MM.1S (cell line): Measurements from ENCODE around the gene ATP2B1.

Experiments
- DNase-seq: peaks from one replicate; pipeline ENCODE4 v3.0.0-alpha.2; 2015
- H2AFZ ChIP-seq: fragments of 300-600 bp; sonication (generic); 2 replicates; pipeline ENCODE4 v1.6.0; 2016; ENCODE audit warnings: antibody characterized with exemption, low read length
- H3F3A ChIP-seq: fragments of 300-600 bp; sonication (generic); 2 replicates; pipeline ENCODE4 v1.6.1; 2016; ENCODE audit warnings: mild to moderate bottlenecking, antibody characterized with exemption, low read length, moderate library complexity, mixed read lengths; ENCODE audit not compliant: insufficient read depth
- H3K27ac ChIP-seq: fragments of 300-600 bp; sonication (generic); 2 replicates; pipeline ENCODE4 v1.5.1; 2016; ENCODE audit warnings: mild to moderate bottlenecking, low read length
- H3K27me3 ChIP-seq: fragments of 300-600 bp; sonication (generic); replicated peaks from 2 replicates; pipeline ENCODE4 v1.6.0; 2016; ENCODE audit warnings: low read length; ENCODE audit not compliant: insufficient read depth
- H3K36me3 ChIP-seq: fragments of 300-600 bp; sonication (generic); replicated peaks from 2 replicates; pipeline ENCODE4 v1.6.1; 2016; ENCODE audit warnings: mild to moderate bottlenecking, low read length, mixed read lengths; ENCODE audit not compliant: insufficient read depth
- H3K4me1 ChIP-seq: fragments of 300-600 bp; sonication (generic); 2 replicates; pipeline ENCODE4 v1.6.1; 2016; ENCODE audit warnings: low read length, mixed read lengths
- H3K4me2 ChIP-seq: fragments of 300-600 bp; sonication (generic); 2 replicates; pipeline ENCODE4 v1.6.0; 2016; ENCODE audit warnings: low read depth, low read length
- H3K4me3 ChIP-seq: fragments of 300-600 bp; sonication (generic); 2 replicates; pipeline ENCODE4 v1.5.1; 2016; ENCODE audit warnings: low read length, mixed read lengths
- H3K79me2 ChIP-seq: fragments of 300-600 bp; sonication (generic); 2 replicates; pipeline ENCODE4 v1.6.1; 2016; ENCODE audit warnings: mixed run types, low read length, mixed read lengths
- H3K9ac ChIP-seq: fragments of 300-600 bp; sonication (generic); 2 replicates; pipeline ENCODE4 v1.6.1; 2016; ENCODE audit warnings: low read length, mixed read lengths
- H3K9me2 ChIP-seq: fragments of 300-600 bp; sonication (generic); replicated peaks from 2 replicates; pipeline ENCODE4 v1.6.1; 2016; ENCODE audit warnings: mild to moderate bottlenecking, low read length, mixed read lengths; ENCODE audit not compliant: insufficient read depth
- H3K9me3 ChIP-seq: fragments of 300-600 bp; sonication (generic); replicated peaks from 2 replicates; pipeline ENCODE4 v1.6.1; 2016; ENCODE audit warnings: mild to moderate bottlenecking, low read length, mixed read lengths; ENCODE audit not compliant: insufficient read depth
- H4K20me1 ChIP-seq: fragments of 300-600 bp; sonication (generic); 2 replicates; pipeline ENCODE4 v1.6.1; 2016; ENCODE audit warnings: mild to moderate bottlenecking, low read length, moderate library complexity, mixed read lengths; ENCODE audit not compliant: insufficient read depth
- EZH2 ChIP-seq: fragments of 300-600 bp; sonication (generic); optimal IDR thresholded peaks from 2 replicates; pipeline ENCODE3; 2017; ENCODE audit warnings: low read depth, mild to moderate bottlenecking, antibody characterized with exemption, low read length, mixed read lengths
- EZH2phosphoT487 ChIP-seq: fragments of 300-600 bp; sonication (generic); IDR thresholded peaks from 2 replicates; pipeline ENCODE4 v1.6.1; 2018; ENCODE audit warnings: antibody characterized with exemption, low read length
- TF ChIP-seq, protein P1 (sequence below): fragments of 300-600 bp; sonication (generic); IDR thresholded peaks from 2 replicates; pipeline ENCODE4 v1.5.1; 2016; ENCODE audit warnings: antibody characterized with exemption, low read length, mixed read lengths

ATP2B1 gene

DNA sequence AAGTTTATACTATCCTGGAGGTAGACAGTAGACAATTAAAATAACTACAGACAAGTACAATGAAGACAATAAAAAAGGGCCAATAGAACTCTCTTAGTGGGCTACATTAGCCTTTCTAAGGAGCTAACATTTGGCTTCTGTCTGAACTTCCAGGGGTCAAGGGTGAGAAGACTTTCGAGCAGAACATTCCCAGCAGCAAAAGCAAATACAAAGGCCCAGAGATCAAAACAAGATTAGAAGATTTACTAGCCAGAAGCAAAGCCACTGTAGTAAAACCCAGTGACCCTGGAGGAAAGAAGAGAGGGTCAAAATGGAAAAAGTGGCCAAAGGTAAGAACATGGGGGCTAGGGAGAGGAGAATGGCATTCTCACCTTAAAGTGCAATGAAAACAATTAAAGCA lies 63.2 kb downstream of the ATP2B1 start:
- Histone ChIP-seq H3K27ac (no peak overlapping the region), H3K9me2 (no peaks in the 10 kb centered on the region), H3K9ac (no peak overlapping the region), H3K4me1 (no peaks in the 10 kb centered on the region), H3K9me3 (no peaks in the 10 kb centered on the region), H2AFZ (no peak overlapping the region), H3F3A (no peaks in the 10 kb centered on the region), H3K27me3 (no peaks in the 10 kb centered on the region), H3K4me2 (no peak overlapping the region), H3K4me3 (no peak overlapping the region), H4K20me1 (no peaks in the 10 kb centered on the region), H3K36me3 (no peaks in the 10 kb centered on the region), H3K79me2 (0 out of 2 replicates have a peak, but pooled peaks cover 3% of the 10 kb centered on the region)
- no peak for DNase-seq
- TF ChIP-seq EZH2 (no peak), EZH2phosphoT487 (no peak)
- TF ChIP-seq, protein P1, sequence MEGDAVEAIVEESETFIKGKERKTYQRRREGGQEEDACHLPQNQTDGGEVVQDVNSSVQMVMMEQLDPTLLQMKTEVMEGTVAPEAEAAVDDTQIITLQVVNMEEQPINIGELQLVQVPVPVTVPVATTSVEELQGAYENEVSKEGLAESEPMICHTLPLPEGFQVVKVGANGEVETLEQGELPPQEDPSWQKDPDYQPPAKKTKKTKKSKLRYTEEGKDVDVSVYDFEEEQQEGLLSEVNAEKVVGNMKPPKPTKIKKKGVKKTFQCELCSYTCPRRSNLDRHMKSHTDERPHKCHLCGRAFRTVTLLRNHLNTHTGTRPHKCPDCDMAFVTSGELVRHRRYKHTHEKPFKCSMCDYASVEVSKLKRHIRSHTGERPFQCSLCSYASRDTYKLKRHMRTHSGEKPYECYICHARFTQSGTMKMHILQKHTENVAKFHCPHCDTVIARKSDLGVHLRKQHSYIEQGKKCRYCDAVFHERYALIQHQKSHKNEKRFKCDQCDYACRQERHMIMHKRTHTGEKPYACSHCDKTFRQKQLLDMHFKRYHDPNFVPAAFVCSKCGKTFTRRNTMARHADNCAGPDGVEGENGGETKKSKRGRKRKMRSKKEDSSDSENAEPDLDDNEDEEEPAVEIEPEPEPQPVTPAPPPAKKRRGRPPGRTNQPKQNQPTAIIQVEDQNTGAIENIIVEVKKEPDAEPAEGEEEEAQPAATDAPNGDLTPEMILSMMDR = no peak

DNA sequence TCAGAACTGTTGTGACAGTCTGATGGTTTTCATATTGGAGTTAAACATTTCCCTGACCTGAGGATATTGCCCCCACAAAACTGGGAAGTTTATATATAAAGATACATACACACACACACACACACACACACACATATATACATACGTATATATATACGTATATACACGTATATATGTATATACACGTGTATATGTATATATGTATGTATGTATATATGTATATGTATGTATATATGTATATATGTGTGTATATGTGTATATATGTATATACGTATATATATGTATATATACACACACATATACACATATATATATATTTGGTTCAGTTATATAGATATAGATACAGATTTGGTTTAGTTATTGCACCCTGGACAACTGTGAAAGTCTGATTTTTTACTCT lies 65.7 kb downstream of the ATP2B1 start:
- no peaks in the 10 kb centered on the region for H3K9me3 ChIP-seq
- no peak overlapping the region for H2AFZ ChIP-seq
- no peaks in the 10 kb centered on the region for H3K4me1 ChIP-seq
- H3K27me3 ChIP-seq = no peaks in the 10 kb centered on the region
- no peaks in the 10 kb centered on the region for H3K36me3 ChIP-seq
- TF ChIP-seq, protein P1 = no peak
- TF ChIP-seq EZH2 = no peak
- no peak for TF ChIP-seq EZH2phosphoT487
- no peaks in the 10 kb centered on the region for H4K20me1 ChIP-seq
- H3K9ac ChIP-seq = no peak overlapping the region
- H3K79me2 ChIP-seq = no peaks in the 10 kb centered on the region
- H3F3A ChIP-seq = no peaks in the 10 kb centered on the region
- no peak overlapping the region for H3K4me3 ChIP-seq
- no peak overlapping the region for H3K4me2 ChIP-seq
- H3K27ac ChIP-seq = no peak overlapping the region
- DNase-seq = no peak
- no peaks in the 10 kb centered on the region for H3K9me2 ChIP-seq

DNA sequence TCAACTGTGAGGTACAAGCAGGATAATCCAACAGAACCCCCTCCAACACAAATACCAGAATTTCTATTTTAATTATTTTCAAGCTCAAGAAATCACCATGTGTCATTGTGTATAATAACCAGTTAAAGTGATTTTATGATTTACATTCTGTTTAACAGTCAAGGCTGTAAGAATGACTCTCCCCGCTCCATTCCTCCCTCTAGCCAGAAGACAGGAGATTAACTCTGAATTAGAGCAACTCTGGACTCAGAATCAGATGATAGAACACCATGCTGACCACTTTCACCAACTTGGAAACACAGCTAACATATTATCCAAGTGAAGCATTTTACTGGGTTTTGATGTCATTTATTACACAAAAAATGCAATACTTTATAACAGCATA lies 71.9 kb downstream of the ATP2B1 start:
- H3K27me3 ChIP-seq = no peaks in the 10 kb centered on the region
- H3K9me3 ChIP-seq = no peaks in the 10 kb centered on the region
- no peaks in the 10 kb centered on the region for H3K9me2 ChIP-seq
- H2AFZ ChIP-seq = no peak overlapping the region
- no peak overlapping the region for H3K27ac ChIP-seq
- H3K4me1 ChIP-seq = no peaks in the 10 kb centered on the region
- H3K36me3 ChIP-seq = no peaks in the 10 kb centered on the region
- no peaks in the 10 kb centered on the region for H4K20me1 ChIP-seq
- H3K79me2 ChIP-seq = no peaks in the 10 kb centered on the region
- no peak for TF ChIP-seq EZH2phosphoT487
- TF ChIP-seq, protein P1 = no peak
- TF ChIP-seq EZH2 = no peak
- DNase-seq = no peak
- no peak overlapping the region for H3K4me2 ChIP-seq
- H3F3A ChIP-seq = no peaks in the 10 kb centered on the region
- H3K4me3 ChIP-seq = no peak overlapping the region
- H3K9ac ChIP-seq = no peak overlapping the region
